ENCODE data around the gene PMEPA1. TPM values are rescaled to one million over a fixed set of nuclear protein-coding genes. Genes with fewer than 3 reads are reported as not detected.

The PMEPA1 gene, protein sequence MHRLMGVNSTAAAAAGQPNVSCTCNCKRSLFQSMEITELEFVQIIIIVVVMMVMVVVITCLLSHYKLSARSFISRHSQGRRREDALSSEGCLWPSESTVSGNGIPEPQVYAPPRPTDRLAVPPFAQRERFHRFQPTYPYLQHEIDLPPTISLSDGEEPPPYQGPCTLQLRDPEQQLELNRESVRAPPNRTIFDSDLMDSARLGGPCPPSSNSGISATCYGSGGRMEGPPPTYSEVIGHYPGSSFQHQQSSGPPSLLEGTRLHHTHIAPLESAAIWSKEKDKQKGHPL
- 195 to 491 TPM (median 365 TPM) in 5 replicates for total RNA-seq (2022; extraction: Qiagen RNA extraction; ENCODE audit: low read depth)

DNA sequence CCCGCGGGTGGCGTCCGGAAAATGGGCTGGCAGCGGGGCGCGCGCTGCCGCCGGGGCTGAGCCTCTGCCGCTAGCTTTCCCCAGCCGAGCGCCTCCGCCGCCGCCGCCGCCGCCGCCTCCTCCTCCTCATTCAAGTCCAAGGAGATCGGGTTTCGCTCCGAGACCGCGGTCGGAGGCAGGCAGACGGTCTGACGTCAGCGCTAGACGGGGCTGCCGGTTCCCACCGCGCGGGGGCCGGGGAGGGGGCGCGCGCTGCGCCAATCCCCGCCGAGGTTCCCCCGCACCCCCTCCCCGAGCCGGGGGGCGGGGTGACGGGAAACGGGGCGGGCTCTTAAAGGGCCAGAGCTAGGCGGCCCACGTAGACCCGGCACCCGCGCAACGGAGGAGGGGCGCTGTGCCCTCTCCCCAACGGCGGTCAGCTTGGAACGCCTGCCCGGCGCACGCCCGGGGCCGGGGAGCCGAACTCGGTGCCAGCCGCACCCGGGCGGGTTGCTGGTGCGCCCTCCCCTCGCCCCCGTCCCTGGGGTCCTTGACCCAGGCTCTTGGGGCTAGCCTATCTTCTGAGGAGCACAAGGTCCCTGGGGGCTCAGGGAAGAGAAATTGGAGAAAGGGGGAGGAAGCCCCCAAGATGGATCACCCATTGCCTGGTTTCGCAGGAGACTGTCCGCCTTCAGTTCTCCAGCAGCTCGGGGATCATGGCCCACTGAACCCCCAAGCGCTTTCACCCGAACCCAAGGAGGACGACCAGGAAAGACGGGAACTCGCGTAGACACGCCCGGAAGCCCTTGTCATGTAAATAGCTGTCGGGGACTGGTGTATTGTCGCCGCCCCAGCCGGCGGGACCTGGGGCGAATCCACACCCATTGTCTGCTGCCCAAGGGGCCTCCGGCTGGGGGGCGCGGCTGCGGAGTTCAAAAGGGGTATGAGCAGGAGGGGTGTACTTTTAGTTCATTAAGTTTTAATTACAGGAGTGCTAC is at the start of gene PMEPA1:
PMEPA1 (minus strand) TSS at position 193 of the 977 bp plus-strand sequence. CDS start 433 bp downstream, outside the sequence.

DNA sequence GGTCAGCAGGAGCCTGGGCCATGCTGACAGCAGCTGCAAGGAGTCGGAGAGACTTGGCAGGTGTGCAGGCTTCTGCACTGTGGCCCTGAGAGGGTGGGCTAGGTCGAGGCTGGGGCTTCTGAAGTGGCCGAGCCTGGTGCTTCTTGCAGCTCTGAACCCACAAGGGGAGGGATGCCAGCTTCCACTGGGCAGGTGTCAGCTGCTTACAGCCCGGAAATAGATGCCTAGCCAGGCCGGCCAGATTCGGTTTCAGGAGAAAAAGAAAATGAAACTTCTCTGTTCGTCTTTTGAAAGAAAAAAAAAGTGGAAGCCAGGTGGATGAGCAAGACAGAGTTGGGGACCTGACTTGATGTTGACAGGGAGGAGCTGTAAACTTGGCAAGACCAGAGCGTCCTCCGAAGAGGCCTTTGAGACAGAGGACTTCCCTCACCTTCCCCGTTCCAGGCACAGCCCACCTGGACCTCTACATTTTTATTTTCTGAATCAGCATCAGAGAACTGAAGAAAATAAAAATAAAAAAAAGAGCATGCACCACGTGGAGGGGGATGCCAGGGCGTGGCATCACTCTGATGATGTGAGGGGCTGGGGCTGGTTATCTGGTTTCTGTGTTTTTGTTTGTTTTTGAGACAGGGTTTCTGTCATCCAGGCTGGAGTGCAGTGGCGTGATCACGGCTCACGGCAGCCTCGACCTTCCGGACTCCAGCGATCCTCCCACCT is 89.4 kb downstream of the PMEPA1 start, which contains the start of gene ZBP1:
ZBP1 (minus strand) TSS at position 153 of the 717 bp plus-strand sequence; CDS start at position 22, 131 bp downstream.

Other genes starting within 250 kb of the PMEPA1 start
- gene CTCFL, start 184.9 kb downstream of the PMEPA1 start, total RNA-seq (2022; extraction: Qiagen RNA extraction; ENCODE audit: low read depth) = not detected in 5 replicates
- 0.05 to 0.13 TPM in 2 of 5 replicates, not detected in the others for gene PCK1, start 148.9 kb downstream of the PMEPA1 start, total RNA-seq (2022; extraction: Qiagen RNA extraction; ENCODE audit: low read depth)
- gene ZBP1, start 89.6 kb downstream of the PMEPA1 start, total RNA-seq (2022; extraction: Qiagen RNA extraction; ENCODE audit: low read depth) = 0.07 to 0.10 TPM in 2 of 5 replicates, not detected in the others